DLD1 (cell line): ENCODE data around the gene ZFYVE27.
"Not testable (repeated sequence)": the region's sequence is repeated elsewhere in the genome, so short reads cannot be mapped to it uniquely, and the experiment has no call there.

Experiments
- in situ Hi-C: cut with HindIII; loops from 2 replicates; pipeline ENCODE4 v1.10.0; 2017; ENCODE audit warnings: low sequenced_read_pairs

ZFYVE27 gene

DNA sequence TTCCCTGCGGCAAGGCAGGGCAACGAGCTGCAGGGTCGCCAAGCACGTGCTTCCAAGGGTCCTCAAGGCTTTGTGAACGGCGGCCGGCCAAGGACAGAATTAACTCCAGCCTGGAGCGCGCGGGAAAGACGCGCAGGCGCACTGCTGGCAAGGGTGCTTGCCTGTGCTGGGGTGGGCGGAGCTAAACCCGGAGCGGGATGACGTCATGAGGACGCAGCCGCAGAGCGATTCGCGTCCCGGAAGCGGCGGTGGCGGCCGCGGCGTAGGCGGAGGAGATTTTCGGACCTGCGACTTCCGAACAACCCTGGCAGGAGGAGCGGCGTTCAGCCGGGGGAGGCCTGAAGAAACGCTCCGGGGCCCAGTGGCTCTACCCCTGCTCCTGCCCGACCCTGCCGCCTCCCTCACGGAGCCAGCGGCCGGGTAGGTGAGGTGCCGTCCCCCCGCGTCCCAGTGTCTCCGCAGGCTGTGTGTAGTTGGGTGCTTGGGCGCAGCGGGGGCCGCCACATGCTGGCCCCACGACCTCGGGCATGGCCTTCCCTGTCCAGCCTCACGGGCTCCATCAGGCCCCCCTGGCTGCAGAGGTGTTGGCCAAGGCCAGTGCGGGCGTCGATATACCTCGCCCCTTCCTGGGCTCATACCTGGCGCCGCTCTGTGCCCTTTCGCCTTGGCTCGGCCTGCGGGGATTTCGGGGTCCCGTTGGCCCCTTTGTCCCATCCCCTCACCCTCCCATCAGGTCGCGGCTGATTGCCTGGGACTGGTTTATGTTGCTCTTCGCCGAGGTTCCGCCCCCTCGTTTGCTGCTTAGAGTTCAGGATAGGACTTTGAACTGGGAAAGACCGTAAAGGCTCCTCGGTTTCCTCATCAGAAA is at the start of gene ZFYVE27:
Gene ZFYVE27, plus strand, starts transcription at position 227 of the 868 bp plus-strand sequence. CDS start 1,350 bp downstream, outside the sequence.
- in situ Hi-C loops, result no loop called here

DNA sequence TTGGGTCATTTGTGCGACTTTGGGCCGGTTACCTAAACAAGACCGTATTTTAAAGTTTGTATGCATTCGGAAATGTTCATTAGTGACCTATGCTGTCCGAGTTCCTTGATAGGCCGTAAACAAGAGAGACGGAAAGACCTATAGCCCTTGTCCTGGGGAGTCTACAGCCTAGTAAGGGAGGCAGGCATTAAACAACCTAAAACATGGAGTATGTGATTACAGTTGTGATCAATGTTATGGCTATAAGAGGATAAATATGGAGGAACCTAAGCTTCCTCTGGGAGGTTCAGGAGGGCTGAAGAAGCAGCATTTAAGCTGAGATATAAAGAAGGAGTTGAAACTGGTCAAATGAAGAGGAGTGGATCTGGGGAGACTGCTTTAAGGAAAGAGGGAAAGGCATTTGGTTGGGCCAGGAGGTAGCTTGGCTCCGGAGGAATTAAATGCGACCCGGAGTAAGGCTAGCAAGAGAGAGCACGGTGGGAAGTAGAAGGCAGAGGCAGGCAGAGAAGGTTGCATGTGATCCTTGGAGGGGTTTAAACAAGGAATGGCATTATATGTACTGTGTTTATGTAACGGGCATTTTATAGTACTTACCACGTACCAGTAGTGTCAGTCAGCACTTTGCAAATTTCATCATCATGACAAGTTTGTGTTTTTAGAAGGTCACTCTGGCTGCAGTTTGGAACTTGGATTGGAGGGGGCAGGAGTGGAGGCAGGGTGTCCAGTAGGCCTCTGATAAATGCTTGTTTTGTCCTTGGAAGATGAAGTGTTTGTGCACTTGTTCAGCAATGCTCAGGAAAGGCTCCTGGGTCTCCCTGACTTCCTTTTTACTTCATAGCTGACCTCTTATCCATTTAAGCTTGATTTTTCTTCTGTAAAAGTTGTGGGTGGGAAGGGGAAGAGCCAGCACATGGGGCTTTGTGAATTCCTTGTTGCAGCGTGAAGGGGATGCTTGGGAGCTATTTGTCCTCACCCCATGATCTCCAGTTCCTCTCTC is 48.8 kb upstream of the ZFYVE27 start:
- in situ Hi-C loops, result no loop called here

DNA sequence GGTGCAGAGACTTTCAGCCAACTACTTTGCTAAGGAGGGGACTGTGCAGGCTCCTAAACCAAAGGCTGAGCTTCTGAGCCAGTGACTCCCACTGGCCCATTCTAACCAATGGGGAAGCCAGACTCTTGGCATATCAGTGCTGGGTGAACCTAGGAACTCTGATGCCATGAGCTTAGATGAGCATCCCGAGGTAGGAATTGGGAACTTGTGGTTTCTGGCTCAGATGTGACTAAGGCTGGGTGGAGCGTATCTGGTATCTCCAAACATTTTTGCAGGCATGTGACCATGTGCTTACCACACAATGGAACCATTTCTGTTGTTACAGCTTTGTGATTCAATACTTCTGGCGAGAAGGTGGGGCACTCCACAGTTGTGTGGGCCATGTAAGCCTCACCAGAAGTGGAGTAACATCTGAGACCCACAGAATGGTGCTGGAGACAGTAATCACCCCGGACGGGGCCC is 47.3 kb upstream of the ZFYVE27 start:
- in situ Hi-C loops, result no loop called here

- in situ Hi-C loops, result no loop called here
These were observed 46.8 kb upstream of the ZFYVE27 start for GRCh38 chr10:97690133-97690532.

DNA sequence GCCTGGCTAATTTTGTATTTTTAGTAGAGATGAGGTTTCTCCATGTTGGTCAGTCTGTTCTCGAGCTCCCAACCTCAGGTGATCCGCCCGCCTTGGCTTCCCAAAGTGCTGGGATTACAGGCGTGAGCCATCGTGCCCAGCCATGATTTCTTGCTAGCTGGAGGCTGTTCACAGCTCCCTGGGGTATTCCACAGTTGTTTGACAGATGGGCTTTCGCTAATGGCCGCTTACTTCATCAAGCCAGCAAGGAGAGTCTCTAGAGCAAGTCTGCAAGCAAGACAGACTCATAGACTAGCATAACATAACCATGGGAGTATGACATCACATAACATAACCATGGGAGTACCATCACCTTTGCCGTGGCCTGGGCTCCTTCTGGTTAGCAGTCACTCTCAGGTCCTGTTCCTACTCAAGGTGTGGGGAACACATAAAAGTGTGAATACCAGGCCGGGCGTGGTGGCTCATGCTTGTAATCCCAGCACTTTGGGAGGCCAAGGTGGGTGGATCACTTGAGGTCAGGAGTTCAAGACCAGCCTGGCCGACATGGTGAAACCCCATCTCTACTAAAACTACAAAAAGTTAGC is 38.8 kb upstream of the ZFYVE27 start:
- in situ Hi-C loops, result not testable (repeated sequence)

DNA sequence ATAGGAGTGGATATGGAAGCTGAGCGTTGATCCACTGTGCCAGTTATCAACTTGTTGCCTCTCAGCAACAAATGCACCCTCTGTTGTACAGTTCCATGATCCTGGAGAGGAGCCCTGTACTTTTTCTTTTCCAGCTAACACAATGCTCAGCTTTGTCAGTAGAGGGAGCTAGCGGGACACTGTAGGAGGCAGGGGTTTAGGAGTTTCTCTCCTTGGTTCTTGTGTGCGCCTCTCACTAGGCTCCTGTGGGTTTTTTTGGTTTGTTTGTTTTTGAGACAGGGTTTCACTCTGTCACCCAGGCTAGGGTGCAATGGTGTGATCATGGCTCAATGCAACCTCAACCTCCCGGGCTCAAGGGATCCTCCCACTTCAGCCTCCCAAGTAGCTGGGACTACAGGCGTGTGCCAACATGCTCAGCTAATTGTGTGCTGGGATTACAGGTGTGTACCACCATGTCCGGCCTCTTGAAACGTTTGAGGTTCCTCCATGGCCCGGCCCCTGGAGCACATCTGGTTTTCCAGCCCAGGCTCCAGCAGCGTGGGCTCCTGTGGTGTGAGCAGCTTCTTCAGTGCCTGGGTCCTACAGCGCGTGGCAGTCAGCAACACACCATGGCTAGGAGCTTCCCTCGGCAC is 35.4 kb upstream of the ZFYVE27 start:
- in situ Hi-C loops, result no loop called here

DNA sequence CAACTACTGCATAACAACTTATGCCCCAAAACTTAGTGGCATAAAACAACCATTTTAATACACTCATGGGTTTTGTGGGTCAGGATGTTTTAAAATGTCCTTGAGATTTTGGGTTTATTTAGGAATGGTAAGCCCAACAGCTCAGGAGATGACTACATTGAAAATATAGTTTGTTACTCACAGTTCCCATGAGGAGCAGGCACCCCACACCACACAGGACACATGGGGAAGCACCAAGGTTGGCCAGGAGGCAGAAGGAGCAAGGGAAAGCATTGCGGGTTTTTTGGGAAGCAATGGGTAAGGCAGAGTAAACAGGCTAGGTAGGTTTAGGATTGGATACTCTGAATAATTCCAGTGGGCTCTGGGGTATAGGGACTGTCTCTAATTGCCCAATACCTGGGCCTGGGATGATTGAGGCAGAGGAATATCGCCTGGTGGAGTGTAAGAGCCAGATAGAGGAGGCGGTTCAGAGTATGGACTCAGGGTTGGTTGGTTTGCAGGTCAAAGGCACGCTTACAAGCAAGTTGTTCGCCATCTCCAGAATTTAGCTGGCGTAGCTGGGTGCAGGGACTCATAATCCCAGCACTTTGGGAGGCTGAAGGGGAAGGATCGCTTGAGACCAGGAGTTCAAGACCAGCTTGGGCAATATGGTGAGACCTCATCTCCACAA is 33.4 kb upstream of the ZFYVE27 start:
- in situ Hi-C loops, result no loop called here

GRCh38 chr10:97704341-97704740 is 32.6 kb upstream of the ZFYVE27 start:
- in situ Hi-C loops, result no loop called here

- in situ Hi-C loops, result no loop called here
These were observed 31.8 kb upstream of the ZFYVE27 start for GRCh38 chr10:97705006-97705670.

DNA sequence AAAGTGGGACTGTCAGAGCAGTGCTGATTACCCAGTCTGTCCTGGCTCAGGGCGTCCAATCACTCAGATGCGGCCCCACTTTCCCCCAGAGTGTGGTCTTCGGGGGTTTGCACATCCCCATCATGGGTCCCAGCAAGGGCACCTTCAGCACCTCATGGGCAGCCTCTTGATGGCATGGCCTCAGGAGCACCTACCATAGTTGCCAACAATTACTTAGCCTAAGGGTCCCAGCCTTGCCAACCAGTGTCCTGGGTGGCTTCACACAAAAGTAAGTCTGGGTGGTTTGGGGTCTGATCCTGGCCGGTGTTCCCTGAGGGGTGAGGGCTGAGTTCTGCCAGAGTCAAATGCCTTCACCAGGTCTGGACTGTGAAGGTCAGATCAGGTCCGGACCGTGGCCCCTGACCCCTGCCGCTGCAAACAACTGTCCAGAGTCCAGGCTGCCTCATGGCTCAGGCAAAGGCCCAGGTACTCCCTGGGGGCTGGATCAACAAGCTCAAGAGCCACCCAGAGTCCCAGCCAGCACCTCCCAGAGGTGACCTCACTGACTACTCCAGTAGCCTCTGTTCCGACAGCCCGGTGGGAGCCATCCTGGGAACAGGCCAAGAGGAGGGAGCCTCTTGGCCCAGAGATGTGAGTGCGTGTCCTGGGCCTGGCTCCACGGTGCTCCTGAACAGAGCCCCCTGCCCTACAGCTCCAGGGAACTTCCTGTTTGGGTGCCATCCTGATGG is 29.6 kb upstream of the ZFYVE27 start:
- in situ Hi-C loops, result no loop called here

DNA sequence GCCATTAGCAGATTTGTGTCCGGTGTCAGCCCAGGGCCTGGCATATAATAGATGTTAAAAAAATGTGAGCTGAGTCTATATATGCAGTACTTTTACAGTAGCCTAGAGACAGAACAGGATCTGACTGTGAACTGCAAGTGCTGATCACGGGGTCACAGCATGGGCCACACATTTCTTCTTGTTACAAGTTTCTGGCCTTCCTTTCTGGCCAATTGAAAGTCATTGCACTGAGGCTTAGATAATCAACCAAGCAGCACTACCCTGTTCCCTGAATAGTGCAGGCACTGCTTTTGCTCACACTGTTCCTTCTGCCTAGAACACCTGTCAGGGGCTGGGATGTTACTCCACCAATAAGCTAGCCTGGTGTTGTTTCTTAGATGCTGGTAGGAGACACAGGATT is 28.8 kb upstream of the ZFYVE27 start:
- in situ Hi-C loops, result no loop called here

GRCh38 chr10:97708976-97709946 is 27.7 kb upstream of the ZFYVE27 start:
- in situ Hi-C loops, result no loop called here

- in situ Hi-C loops, result no loop called here
These were observed 25.0 kb upstream of the ZFYVE27 start for GRCh38 chr10:97711640-97712572.

DNA sequence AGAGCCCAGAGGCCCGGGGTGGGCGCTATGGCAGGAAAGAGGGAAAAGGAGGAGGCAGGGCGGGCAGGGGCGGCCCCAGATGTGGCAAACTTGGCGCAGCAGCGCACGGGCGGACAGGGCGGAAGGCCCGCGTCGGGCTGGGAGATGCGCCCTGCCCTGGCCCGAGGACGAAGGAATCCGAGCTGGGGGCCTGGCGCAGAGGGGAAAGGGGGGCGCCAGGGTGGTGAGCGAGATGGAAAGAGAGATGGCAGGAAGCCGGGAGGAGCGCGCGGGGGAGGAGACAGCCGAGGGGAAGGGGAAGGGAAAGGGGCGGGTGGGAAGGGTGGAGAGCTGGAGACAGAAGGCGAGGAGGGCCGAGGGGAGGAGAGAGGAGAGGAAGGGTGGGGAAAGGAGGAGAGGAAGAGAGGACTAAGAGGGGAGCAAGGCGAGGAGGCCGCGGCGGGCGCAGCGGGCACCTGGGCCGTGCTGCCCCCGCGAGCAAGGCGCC is 23.5 kb upstream of the ZFYVE27 start, which contains the start of gene MARVELD1:
Gene MARVELD1, plus strand, starts transcription at position 392 of the 487 bp plus-strand sequence. CDS start 147 bp downstream, outside the sequence.
- in situ Hi-C loops, result no loop called here

DNA sequence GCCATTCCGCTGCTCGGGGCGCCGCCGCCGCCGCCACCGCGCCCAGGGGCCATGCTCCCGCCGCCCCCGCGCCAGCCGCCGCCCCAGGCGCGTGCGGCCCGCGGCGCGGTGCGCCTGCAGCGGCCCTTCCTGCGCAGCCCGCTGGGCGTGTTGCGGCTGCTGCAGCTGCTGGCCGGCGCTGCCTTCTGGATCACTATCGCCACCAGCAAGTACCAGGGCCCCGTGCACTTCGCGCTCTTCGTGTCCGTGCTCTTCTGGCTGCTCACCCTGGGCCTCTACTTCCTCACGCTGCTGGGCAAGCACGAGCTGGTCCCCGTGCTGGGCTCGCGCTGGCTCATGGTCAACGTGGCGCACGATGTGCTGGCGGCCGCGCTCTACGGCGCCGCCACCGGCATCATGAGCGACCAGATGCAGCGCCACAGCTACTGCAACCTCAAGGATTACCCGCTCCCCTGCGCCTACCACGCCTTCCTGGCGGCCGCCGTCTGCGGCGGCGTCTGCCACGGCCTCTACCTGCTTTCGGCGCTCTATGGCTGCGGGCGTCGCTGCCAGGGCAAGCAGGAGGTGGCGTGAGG is 23.0 kb upstream of the ZFYVE27 start:
- in situ Hi-C loops, result no loop called here
